ENCODE measurements around the gene BICD1. TPM values are rescaled to one million over a fixed set of nuclear protein-coding genes. Genes with fewer than 3 reads are reported as not detected.

Gene BICD1
- total RNA-seq (2016; rRNA removed; fragmentation: Illumina TruSeq; extraction: Trizol) (4.8 and 5.2 TPM in 2 replicates), polyA plus RNA-seq (2011; rRNA removed) (4.5 and 4.7 TPM in 2 replicates), polyA minus RNA-seq (2011; rRNA and poly(A)+ RNA removed; ENCODE audit: low replicate concordance) (11.8 and 42.9 TPM in 2 replicates), Bru-seq, nascent RNA (percentile 50 among the genes with signal in this experiment), BruChase-seq, experiment 1, labeled RNA remaining after a 6-hour chase (percentile 46 among the genes with signal in this experiment), BruChase-seq, experiment 2, labeled RNA remaining after a 2-hour chase (percentile 50 among the genes with signal in this experiment)
- total RNA-seq (2016; cell fraction: cytosol; rRNA removed; fragmentation: Illumina TruSeq; extraction: Trizol; ENCODE audit: low read depth): 2.9 and 3.2 TPM in 2 replicates
- total RNA-seq (2016; cell fraction: insoluble cytoplasmic fraction; rRNA removed; fragmentation: Illumina TruSeq; extraction: Trizol): 3.7 and 5.0 TPM in 2 replicates
- 4.3 and 5.1 TPM in 2 replicates for total RNA-seq (2016; cell fraction: membrane; rRNA removed; fragmentation: Illumina TruSeq; extraction: Trizol)
- total RNA-seq (2016; cell fraction: nucleus; rRNA removed; fragmentation: Illumina TruSeq; extraction: Trizol): 11.2 and 11.5 TPM in 2 replicates
- 1.5 and 2.1 TPM in 2 replicates for polyA plus RNA-seq (2011; cell fraction: cytosol; rRNA removed)
- polyA plus RNA-seq (2011; cell fraction: nucleus; rRNA removed): 8.0 and 8.8 TPM in 2 replicates
- polyA plus RNA-seq (2012): 4.7 and 5.0 TPM in 2 replicates
- 1.6 and 1.7 TPM in 2 replicates for polyA plus RNA-seq (2016; cell fraction: cytosol; fragmentation: Illumina TruSeq; extraction: Trizol; ENCODE audit: low read depth)
- 8.0 and 8.4 TPM in 2 replicates for polyA plus RNA-seq (2016; cell fraction: insoluble cytoplasmic fraction; fragmentation: Illumina TruSeq; extraction: Trizol; ENCODE audit: low read depth)
- polyA plus RNA-seq (2016; cell fraction: membrane; fragmentation: Illumina TruSeq; extraction: Trizol; ENCODE audit: low read depth): 4.5 and 4.7 TPM in 2 replicates
- 9.3 and 10.0 TPM in 2 replicates for polyA plus RNA-seq (2016; cell fraction: nucleus; fragmentation: Illumina TruSeq; extraction: Trizol; ENCODE audit: insufficient read depth, low read depth)
- polyA minus RNA-seq (2011; cell fraction: cytosol; rRNA and poly(A)+ RNA removed): 2.5 and 3.4 TPM in 2 replicates
- 24.3 and 27.0 TPM in 2 replicates for polyA minus RNA-seq (2011; cell fraction: nucleus; rRNA and poly(A)+ RNA removed)
- long read RNA-seq, experiment 1, partial matches to known transcripts: 0 of 6 reads
- long read RNA-seq, experiment 1, other reads (novel, unspliced or antisense): 3 of 6 reads
- long read RNA-seq, experiment 2, partial matches to known transcripts: 1 of 14 reads
- long read RNA-seq, experiment 2, other reads (novel, unspliced or antisense): 6 of 14 reads

DNA sequence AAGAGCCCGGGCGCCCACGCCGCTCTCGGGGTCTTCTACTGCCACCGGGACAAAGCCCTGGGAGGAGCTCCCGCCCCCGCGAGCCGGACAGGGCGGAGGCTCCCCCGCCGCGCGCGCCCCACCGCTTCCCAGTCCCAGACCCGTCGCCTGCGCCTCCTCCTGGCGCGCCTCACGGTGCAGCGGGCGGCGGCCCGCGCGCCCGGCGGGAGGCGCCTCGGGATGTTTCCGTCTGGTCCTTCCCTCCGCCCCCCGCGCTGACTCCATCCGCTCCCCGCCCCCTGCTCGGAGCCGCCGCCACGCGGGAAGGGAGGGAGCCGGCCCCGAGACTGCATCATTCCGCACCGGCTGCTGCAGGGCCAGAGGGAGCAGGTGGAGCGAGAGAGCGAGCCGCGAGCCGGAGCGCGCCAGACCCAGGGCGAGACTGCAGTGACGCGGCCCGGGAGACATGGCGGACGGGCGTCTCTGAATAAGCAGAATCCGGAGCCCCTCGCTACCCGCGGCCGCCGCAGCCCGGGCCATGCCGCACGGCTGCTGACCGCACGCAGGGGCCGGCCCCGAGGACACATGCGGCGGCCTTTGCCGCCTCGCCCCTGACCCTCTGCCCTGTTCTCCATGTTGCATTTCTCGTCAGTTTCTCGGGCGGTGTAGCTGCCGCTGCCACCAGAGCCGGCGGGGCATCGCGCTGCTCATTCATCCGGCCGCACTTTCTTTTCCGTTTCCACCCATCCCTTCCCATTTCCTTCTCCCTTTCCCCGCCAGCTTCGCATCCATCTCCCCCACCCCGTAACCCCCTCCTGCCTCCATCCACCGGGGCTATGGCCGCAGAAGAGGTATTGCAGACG is at the start of gene BICD1:
Gene BICD1, plus strand, starts transcription at position 331 of the 842 bp plus-strand sequence. Its CDS starts 485 bp downstream, at position 816.
- no TSS peak for BruUV-seq (replicated peaks)
- in situ Hi-C loops (cut with HindIII; ENCODE audit: extremely low pct_ligation_motif_present, low pct_unique_long_range_greater_than_20kb) (no loop called here), intact Hi-C loops (cut with micrococcal nuclease; ENCODE audit: unreplicated experiment) (no loop called here)
- Histone ChIP-seq H3K27ac (ENCODE audit: extremely low read length, insufficient read depth, low read length) (peak within 1 kb of the TSS; percentile 65), H3K27me3 (ENCODE audit: control insufficient read depth in 1 of 2, insufficient read depth in 2 of 2, low read length in 2 of 2) (peaks cover 1 to 6% of the 10 kb centered on the region in 2 experiments; a peak in 4 of 5 replicates), H3K4me2 (ENCODE audit: low read depth, low read length) (peak within 1 kb of the TSS; percentile 90), H3K9me3 (ENCODE audit: low read length) (no peaks in the 10 kb centered on the region), H2AFZ (ENCODE audit: low read length) (peak within 1 kb of the TSS; percentile 37), H3K79me2 (ENCODE audit: insufficient read depth, low read length) (no peaks in the 10 kb centered on the region), H3K4me1 (ENCODE audit: insufficient read depth, low read length) (peaks cover 25% of the 10 kb centered on the region), H4K20me1 (ENCODE audit: insufficient read depth, low read length) (no peaks in the 10 kb centered on the region), H3K36me3 (replicated peaks in 1 of 2; ENCODE audit: control insufficient read depth in 1 of 2, insufficient read depth in 2 of 2, low read length in 2 of 2) (no peaks in the 10 kb centered on the region), H3K4me3 (replicated peaks in 1 of 3; ENCODE audit: insufficient read depth in 1 of 3, low read depth in 2 of 3, low read length in 3 of 3) (peak within 1 kb of the TSS; percentile 84 to 92 (median 91)), H3K9ac (ENCODE audit: insufficient read depth, low read depth, low read length) (peak within 1 kb of the TSS; percentile 75)
- ATAC-seq: peak; percentile 97
- CTCF ChIA-PET (ENCODE audit: low intra/inter-chr PET ratio, low total read pairs): no interaction called here
- peak; percentile 68 for DNase-seq (ENCODE audit: low spot score)
- 2% methylated on average over 17 of the region's 96 CpGs for WGBS (ENCODE audit: low lambda C conversion rate)
- POLR2A ChIA-PET: no interaction called here
- FAIRE-seq: no peak
- no peak for TF ChIP-seq ZMYM2 (CRISPR knock-in tag; IDR thresholded peaks at IDR 0.05)
- TF ChIP-seq KLF15 (CRISPR knock-in tag; IDR thresholded peaks at IDR 0.05; ENCODE audit: borderline replicate concordance): no peak
- TF ChIP-seq, protein P1, sequence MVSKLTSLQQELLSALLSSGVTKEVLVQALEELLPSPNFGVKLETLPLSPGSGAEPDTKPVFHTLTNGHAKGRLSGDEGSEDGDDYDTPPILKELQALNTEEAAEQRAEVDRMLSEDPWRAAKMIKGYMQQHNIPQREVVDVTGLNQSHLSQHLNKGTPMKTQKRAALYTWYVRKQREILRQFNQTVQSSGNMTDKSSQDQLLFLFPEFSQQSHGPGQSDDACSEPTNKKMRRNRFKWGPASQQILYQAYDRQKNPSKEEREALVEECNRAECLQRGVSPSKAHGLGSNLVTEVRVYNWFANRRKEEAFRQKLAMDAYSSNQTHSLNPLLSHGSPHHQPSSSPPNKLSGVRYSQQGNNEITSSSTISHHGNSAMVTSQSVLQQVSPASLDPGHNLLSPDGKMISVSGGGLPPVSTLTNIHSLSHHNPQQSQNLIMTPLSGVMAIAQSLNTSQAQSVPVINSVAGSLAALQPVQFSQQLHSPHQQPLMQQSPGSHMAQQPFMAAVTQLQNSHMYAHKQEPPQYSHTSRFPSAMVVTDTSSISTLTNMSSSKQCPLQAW (CRISPR knock-in tag; IDR thresholded peaks at IDR 0.05): no peak
- TF ChIP-seq LCORL (IDR thresholded peaks at IDR 0.05): no peak
- 0 out of 2 replicates have a peak, but pooled peaks have one; percentile 39 for TF ChIP-seq LCORL (CRISPR knock-in tag; IDR thresholded peaks at IDR 0.05)
- TF ChIP-seq, protein P2, sequence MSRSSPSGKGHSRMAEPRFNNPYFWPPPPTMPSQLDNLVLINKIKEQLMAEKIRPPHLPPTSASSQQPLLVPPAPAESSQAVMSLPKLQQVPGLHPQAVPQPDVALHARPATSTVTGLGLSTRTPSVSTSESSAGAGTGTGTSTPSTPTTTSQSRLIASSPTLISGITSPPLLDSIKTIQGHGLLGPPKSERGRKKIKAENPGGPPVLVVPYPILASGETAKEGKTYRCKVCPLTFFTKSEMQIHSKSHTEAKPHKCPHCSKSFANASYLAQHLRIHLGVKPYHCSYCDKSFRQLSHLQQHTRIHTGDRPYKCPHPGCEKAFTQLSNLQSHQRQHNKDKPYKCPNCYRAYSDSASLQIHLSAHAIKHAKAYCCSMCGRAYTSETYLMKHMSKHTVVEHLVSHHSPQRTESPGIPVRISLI (CRISPR knock-in tag; IDR thresholded peaks at IDR 0.05; ENCODE audit: borderline replicate concordance): no peak
- TF ChIP-seq, protein P3, sequence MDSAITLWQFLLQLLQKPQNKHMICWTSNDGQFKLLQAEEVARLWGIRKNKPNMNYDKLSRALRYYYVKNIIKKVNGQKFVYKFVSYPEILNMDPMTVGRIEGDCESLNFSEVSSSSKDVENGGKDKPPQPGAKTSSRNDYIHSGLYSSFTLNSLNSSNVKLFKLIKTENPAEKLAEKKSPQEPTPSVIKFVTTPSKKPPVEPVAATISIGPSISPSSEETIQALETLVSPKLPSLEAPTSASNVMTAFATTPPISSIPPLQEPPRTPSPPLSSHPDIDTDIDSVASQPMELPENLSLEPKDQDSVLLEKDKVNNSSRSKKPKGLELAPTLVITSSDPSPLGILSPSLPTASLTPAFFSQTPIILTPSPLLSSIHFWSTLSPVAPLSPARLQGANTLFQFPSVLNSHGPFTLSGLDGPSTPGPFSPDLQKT (CRISPR knock-in tag; IDR thresholded peaks at IDR 0.05; ENCODE audit: borderline replicate concordance): no peak
- TF ChIP-seq SAP130 (CRISPR knock-in tag; IDR thresholded peaks at IDR 0.05; ENCODE audit: low read depth): peak; percentile 87
- TF ChIP-seq, protein P4, sequence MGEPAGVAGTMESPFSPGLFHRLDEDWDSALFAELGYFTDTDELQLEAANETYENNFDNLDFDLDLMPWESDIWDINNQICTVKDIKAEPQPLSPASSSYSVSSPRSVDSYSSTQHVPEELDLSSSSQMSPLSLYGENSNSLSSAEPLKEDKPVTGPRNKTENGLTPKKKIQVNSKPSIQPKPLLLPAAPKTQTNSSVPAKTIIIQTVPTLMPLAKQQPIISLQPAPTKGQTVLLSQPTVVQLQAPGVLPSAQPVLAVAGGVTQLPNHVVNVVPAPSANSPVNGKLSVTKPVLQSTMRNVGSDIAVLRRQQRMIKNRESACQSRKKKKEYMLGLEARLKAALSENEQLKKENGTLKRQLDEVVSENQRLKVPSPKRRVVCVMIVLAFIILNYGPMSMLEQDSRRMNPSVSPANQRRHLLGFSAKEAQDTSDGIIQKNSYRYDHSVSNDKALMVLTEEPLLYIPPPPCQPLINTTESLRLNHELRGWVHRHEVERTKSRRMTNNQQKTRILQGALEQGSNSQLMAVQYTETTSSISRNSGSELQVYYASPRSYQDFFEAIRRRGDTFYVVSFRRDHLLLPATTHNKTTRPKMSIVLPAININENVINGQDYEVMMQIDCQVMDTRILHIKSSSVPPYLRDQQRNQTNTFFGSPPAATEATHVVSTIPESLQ (CRISPR knock-in tag; conservative IDR thresholded peaks at IDR 0.05): no peak
- no peak for TF ChIP-seq ZNF44 (CRISPR knock-in tag; IDR thresholded peaks at IDR 0.05)

All from HepG2 (cell line).